HG03108 (cell line): ENCODE data around the gene FGF18.
"Not testable (repeated sequence)": the region's sequence is repeated elsewhere in the genome, so short reads cannot be mapped to it uniquely, and the experiment has no call there.

Experiments used
- ATAC-seq: cut with Tn5 transposase; IDR thresholded peaks from one replicate; pipeline ENCODE4 v1.9.1; 2021; ENCODE audit warnings: moderate library complexity; ENCODE audit not compliant: unreplicated experiment

The FGF18 gene

GRCh38 chr5:171494452-171495121 is 75.1 kb downstream of the FGF18 start:
- no peak for ATAC-seq

GRCh38 chr5:171495122-171495700 is 75.8 kb downstream of the FGF18 start:
- no peak for ATAC-seq

GRCh38 chr5:171496456-171496855 is 77.0 kb downstream of the FGF18 start:
- no peak for ATAC-seq

GRCh38 chr5:171497494-171497893 is 78.0 kb downstream of the FGF18 start:
- ATAC-seq: not testable (repeated sequence)

- ATAC-seq: no peak
Observed at GRCh38 chr5:171498166-171498565, 78.7 kb downstream of the FGF18 start.

GRCh38 chr5:171499611-171500010 is 80.2 kb downstream of the FGF18 start:
- ATAC-seq: no peak

GRCh38 chr5:171505473-171506043 is 86.1 kb downstream of the FGF18 start:
- ATAC-seq: no peak

GRCh38 chr5:171506951-171507350 is 87.5 kb downstream of the FGF18 start:
- ATAC-seq: no peak
